Measurements from ENCODE around the gene SERINC4. TPM values are rescaled to one million over a fixed set of nuclear protein-coding genes. Genes with fewer than 3 reads are reported as not detected.

The SERINC4 gene
- total and polyA plus RNA-seq, 9 of the 15 experiments (the other 6 are each of a cell fraction or from before 2014, with no cell fraction given) = 0.14 to 0.86 (median 0.18) TPM; not detected in 2

- TF ChIP-seq ETV1 (tag; conservative IDR thresholded peaks at IDR 0.05; ENCODE audit: low read depth) = peak; percentile 57
- peak; percentile 56 for TF ChIP-seq CHD1 (IDR thresholded peaks at IDR 0.05; ENCODE audit: low read length)
- peak; percentile 69; the same call in 1 of the 2 replicates for TF ChIP-seq HBP1 (CRISPR knock-in tag; IDR thresholded peaks at IDR 0.05)
- no peak for TF ChIP-seq TSC22D4 (tag; IDR thresholded peaks at IDR 0.05)
- peak; percentile 84 for TF ChIP-seq NFRKB (IDR thresholded peaks at IDR 0.05; ENCODE audit: low read depth)
- no peak for TF ChIP-seq ZC3H8 (IDR thresholded peaks at IDR 0.05)
- TF ChIP-seq C11orf30 (IDR thresholded peaks at IDR 0.05; ENCODE audit: low read depth) = peak; percentile 79
- TF ChIP-seq NBN (IDR thresholded peaks at IDR 0.05; ENCODE audit: low read depth) = peak; percentile 66; the same call in 1 of the 2 replicates
- peak; percentile 37; the same call in 1 of the 2 replicates for TF ChIP-seq ELF4 (CRISPR knock-in tag; IDR thresholded peaks at IDR 0.05)
- 0 out of 2 replicates have a peak, but pooled peaks have one; percentile 19 for TF ChIP-seq SOX6 (IDR thresholded peaks at IDR 0.05)
- TF ChIP-seq ZFPM2 (CRISPR knock-in tag; IDR thresholded peaks at IDR 0.05) = 0 out of 2 replicates have a peak, but pooled peaks have one; percentile 46
- TF ChIP-seq POLR2G (IDR thresholded peaks at IDR 0.05; ENCODE audit: low read depth, low read length) = peak; percentile 94
- no peak for TF ChIP-seq ZNF277 (CRISPR knock-in tag; IDR thresholded peaks at IDR 0.05; ENCODE audit: borderline replicate concordance)
- peak; percentile 89 to 93; a peak in 3 of 4 replicates for TF ChIP-seq SIN3A (IDR thresholded peaks at IDR 0.05; ENCODE audit: borderline replicate concordance in 2 of 2, control insufficient read depth in 1 of 2, low read depth in 2 of 2, low read length in 2 of 2)
- no peak for TF ChIP-seq NCOA1 (IDR thresholded peaks at IDR 0.05; ENCODE audit: low read depth)
- TF ChIP-seq MYNN (IDR thresholded peaks at IDR 0.05) = peak; percentile 35; the same call in 1 of the 2 replicates
- no peak for TF ChIP-seq MYNN (CRISPR knock-in tag; IDR thresholded peaks at IDR 0.05)
- no peak for TF ChIP-seq CHD2 (IDR thresholded peaks at IDR 0.05; ENCODE audit: low read depth, low read length)
- TF ChIP-seq PTRF (tag; IDR thresholded peaks at IDR 0.05) = no peak
- peak; percentile 50 for TF ChIP-seq CCNT2 (IDR thresholded peaks at IDR 0.05; ENCODE audit: borderline replicate concordance, extremely low read depth, insufficient read length, low read depth, low read length)
- peak; percentile 7; the same call in 1 of the 2 replicates for TF ChIP-seq ESRRA (IDR thresholded peaks at IDR 0.05; ENCODE audit: borderline replicate concordance, low read depth)
- TF ChIP-seq PHF8 (IDR thresholded peaks at IDR 0.05; ENCODE audit: borderline replicate concordance, low read length) = peak; percentile 84; the same call in 1 of the 2 replicates
- no peak for TF ChIP-seq USF1 (CRISPR knock-in tag; IDR thresholded peaks at IDR 0.05)
Observed at GRCh38 chr15:43800286-43801141, 494 bp upstream of the SERINC4 start, which contains the start of gene HYPK (continued).
